NT2/D1 (cell line): ENCODE data around the gene GLIS1.

Source experiments
- SUZ12 ChIP-seq: IDR thresholded peaks from 2 replicates; pipeline ENCODE4 v1.6.1; 2011; ENCODE audit not compliant: insufficient read length, insufficient read depth; ENCODE audit errors: extremely low read depth
- YY1 ChIP-seq: IDR thresholded peaks from 2 replicates; pipeline ENCODE4 v1.6.1; 2011; ENCODE audit not compliant: insufficient read length, insufficient read depth
- ZNF274 ChIP-seq: IDR thresholded peaks from 2 replicates; pipeline ENCODE4 v1.6.1; 2011; ENCODE audit warnings: mild to moderate bottlenecking, low read depth, low read length

DNA sequence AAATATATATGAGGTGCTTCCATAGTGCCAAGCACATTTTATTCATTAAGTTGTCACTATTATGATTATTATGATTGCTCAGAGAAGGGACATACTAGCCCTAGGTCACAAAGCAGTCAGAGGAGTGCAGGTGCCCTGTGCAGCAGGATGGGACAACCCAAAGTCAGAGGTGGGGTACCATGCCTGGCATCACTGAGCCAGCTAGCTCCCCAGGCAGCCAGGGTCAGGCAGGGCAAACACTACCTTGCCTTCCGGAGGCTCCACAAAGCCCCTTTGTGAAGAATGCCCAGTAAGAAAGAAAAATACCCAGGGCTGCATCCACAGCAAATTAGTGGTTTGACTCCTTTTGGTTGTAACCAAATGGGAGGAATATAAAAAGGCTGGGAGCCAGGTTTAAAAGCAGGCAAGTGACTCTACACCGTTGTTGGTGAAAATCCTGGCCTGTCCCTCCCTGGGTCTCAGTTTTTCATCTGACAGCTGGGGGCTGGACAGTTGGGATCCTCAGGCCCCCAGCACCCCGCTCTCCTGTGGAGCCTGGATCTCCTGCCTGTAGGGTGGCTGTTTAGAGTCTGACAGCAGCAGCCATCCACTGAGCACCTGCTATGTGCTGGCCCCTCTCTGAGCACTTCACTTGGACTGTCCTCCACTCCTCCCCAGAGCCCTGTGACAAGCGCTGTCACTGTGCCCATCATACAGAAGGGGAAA is 98.8 kb downstream of the GLIS1 start:
- no peak for TF ChIP-seq SUZ12
- no peak for TF ChIP-seq ZNF274
- no peak for TF ChIP-seq YY1
